Occipital lobe (tissue), 2 donors: ENCODE data around the gene MAD1L1. TPM values are rescaled to one million over a fixed set of nuclear protein-coding genes. Genes with fewer than 3 reads are reported as not detected.
"Not testable (repeated sequence)": the region's sequence is repeated elsewhere in the genome, so short reads cannot be mapped to it uniquely, and the experiment has no call there.

ENCODE experiments used
- DNase-seq: peaks from one replicate; lab custom pipeline; 2025; lab: John Stamatoyannopoulos, UW
- total RNA-seq: library from RNA; depleted of rRNA; stranded (reverse); fragments of >200 nt; gene quantifications from one replicate; pipeline ENCODE4 v1.2.3, GENCODE V29; 2014

The MAD1L1 gene
- total RNA-seq, 1 donor from 2014 or later = 24.2 TPM

- no peak for DNase-seq
Measured at GRCh38 chr7:1992554-1992953, 240.2 kb downstream of the MAD1L1 start.

GRCh38 chr7:1990001-1990670, 242.6 kb downstream of the MAD1L1 start:
- DNase-seq = no peak

GRCh38 chr7:1989049-1989860, 243.5 kb downstream of the MAD1L1 start:
- DNase-seq = no peak

- no peak for DNase-seq
Measured at GRCh38 chr7:1988533-1988930, 244.2 kb downstream of the MAD1L1 start.

- no peak for DNase-seq
Measured at GRCh38 chr7:1987591-1988532, 244.9 kb downstream of the MAD1L1 start.

- no peak for DNase-seq
Measured at GRCh38 chr7:1987084-1987535, 245.6 kb downstream of the MAD1L1 start.

- DNase-seq = no peak
Measured at GRCh38 chr7:1986366-1987083, 246.2 kb downstream of the MAD1L1 start.

- no peak for DNase-seq
Measured at GRCh38 chr7:1985936-1986335, 246.8 kb downstream of the MAD1L1 start.

GRCh38 chr7:1985042-1985441, 247.7 kb downstream of the MAD1L1 start:
- no peak for DNase-seq

GRCh38 chr7:1981878-1982230, 250.9 kb downstream of the MAD1L1 start:
- DNase-seq = no peak

GRCh38 chr7:1981201-1981877, 251.4 kb downstream of the MAD1L1 start:
- DNase-seq = no peak

- DNase-seq = no peak
Measured at GRCh38 chr7:1979591-1980560, 252.9 kb downstream of the MAD1L1 start.

GRCh38 chr7:1978656-1979590, 253.8 kb downstream of the MAD1L1 start:
- no peak for DNase-seq

- no peak for DNase-seq
Measured at GRCh38 chr7:1977876-1978441, 254.8 kb downstream of the MAD1L1 start.

GRCh38 chr7:1977059-1977875, 255.5 kb downstream of the MAD1L1 start:
- no peak for DNase-seq

- DNase-seq = not testable (repeated sequence)
Measured at GRCh38 chr7:1976521-1976920, 256.2 kb downstream of the MAD1L1 start.

- DNase-seq = no peak
Measured at GRCh38 chr7:1975581-1975980, 257.2 kb downstream of the MAD1L1 start.
